HEK293 (cell line): ENCODE measurements around the gene ECSIT.

ENCODE experiments used
- CTCF ChIA-PET: fragments of 350-600 bp; formaldehyde crosslinking; extraction: SDS; loops from one replicate; lab custom pipeline; 2021; ENCODE audit warnings: antibody characterized with exemption; lab: Yijun Ruan, JAX
- POLR2A ChIA-PET: fragments of 300-600 bp; formaldehyde crosslinking; extraction: SDS; loops from one replicate; lab custom pipeline; 2020; ENCODE audit warnings: antibody characterized with exemption, inconsistent platforms; lab: Yijun Ruan, JAX
- H3K27ac ChIP-seq: fragments of 200-500 bp; sonication (Bioruptor generic); 2 replicates; pipeline ENCODE4 v1.5.1; 2014; ENCODE audit warnings: low read depth, low read length, control low read depth, inconsistent platforms; ENCODE audit errors: extremely low read depth
- H3K36me3 ChIP-seq, 2 experiments: fragments of 200-500 bp in 1 of 2; sonication (Bioruptor generic) in 1 of 2; 1 replicate in 1 of 2; 2 replicates in 1 of 2; pipeline ENCODE4 v1.5.1; 2014 to 2017; ENCODE audit warnings: inconsistent platforms in 2 of 2, low read length in 2 of 2; ENCODE audit not compliant: control insufficient read depth in 2 of 2, insufficient read depth in 1 of 2
- H3K4me1 ChIP-seq: fragments of 200-500 bp; sonication (Bioruptor generic); 2 replicates; pipeline ENCODE4 v1.5.1; 2014; ENCODE audit warnings: mild to moderate bottlenecking, low read length, inconsistent platforms; ENCODE audit not compliant: control insufficient read depth, insufficient read depth
- H3K4me3 ChIP-seq: 2 replicates; pipeline ENCODE4 v1.5.1; 2011; ENCODE audit warnings: low read depth, mild to moderate bottlenecking, control low read depth, low read length, moderate library complexity
- H3K9me3 ChIP-seq: fragments of 200-500 bp; sonication (Bioruptor generic); 2 replicates; pipeline ENCODE4 v1.5.1; 2014; ENCODE audit warnings: low read depth, low read length, inconsistent platforms; ENCODE audit not compliant: control insufficient read depth, insufficient read depth
- GFI1B ChIP-seq: fragments of 450-650 bp; formaldehyde crosslinking; IDR thresholded peaks from 2 replicates; pipeline ENCODE4 v1.5.1; 2016; ENCODE audit warnings: missing biosample characterization, missing genetic modification characterization
- GLI2 ChIP-seq: fragments of 450-650 bp; formaldehyde crosslinking; IDR thresholded peaks from 2 replicates; pipeline ENCODE4; 2017; ENCODE audit warnings: missing biosample characterization, missing genetic modification characterization, low read depth, borderline replicate concordance
- KLF1 ChIP-seq: fragments of 450-650 bp; formaldehyde crosslinking; IDR thresholded peaks from 2 replicates; pipeline ENCODE4 v1.5.1; 2016; ENCODE audit warnings: missing biosample characterization, missing genetic modification characterization
- MYNN ChIP-seq: fragments of 450-650 bp; formaldehyde crosslinking; IDR thresholded peaks from 2 replicates; pipeline ENCODE4 v1.5.1; 2016; ENCODE audit warnings: missing biosample characterization, missing genetic modification characterization, borderline replicate concordance
- SP7 ChIP-seq: fragments of 450-650 bp; formaldehyde crosslinking; IDR thresholded peaks from 2 replicates; pipeline ENCODE4 v1.5.1; 2016; ENCODE audit warnings: missing biosample characterization, missing genetic modification characterization
- TRIM28 ChIP-seq: IDR thresholded peaks from 2 replicates; pipeline ENCODE4 v1.6.1; 2011; ENCODE audit warnings: low read length, control low read depth, borderline replicate concordance
- ZNF10 ChIP-seq: fragments of 450-650 bp; formaldehyde crosslinking; IDR thresholded peaks from 2 replicates; pipeline ENCODE4 v1.5.1; 2017; ENCODE audit warnings: missing biosample characterization, missing genetic modification characterization
- ZNF18 ChIP-seq: fragments of 450-650 bp; formaldehyde crosslinking; IDR thresholded peaks from 2 replicates; pipeline ENCODE4 v1.5.1; 2016; ENCODE audit warnings: missing biosample characterization, missing genetic modification characterization
- ZNF248 ChIP-seq: fragments of 450-650 bp; formaldehyde crosslinking; IDR thresholded peaks from 2 replicates; pipeline ENCODE4 v1.5.1; 2017; ENCODE audit warnings: missing biosample characterization, missing genetic modification characterization
- ZNF292 ChIP-seq: fragments of 450-650 bp; formaldehyde crosslinking; IDR thresholded peaks from 2 replicates; pipeline ENCODE4 v1.5.1; 2016; ENCODE audit warnings: low read depth, missing biosample characterization, missing genetic modification characterization, borderline replicate concordance
- ZNF335 ChIP-seq: fragments of 450-650 bp; formaldehyde crosslinking; conservative IDR thresholded peaks from 2 replicates; pipeline ENCODE4 v1.5.1; 2016; ENCODE audit warnings: missing biosample characterization, missing genetic modification characterization
- ZNF362 ChIP-seq: fragments of 450-650 bp; formaldehyde crosslinking; IDR thresholded peaks from 2 replicates; pipeline ENCODE4 v1.5.1; 2016; ENCODE audit warnings: missing biosample characterization, missing genetic modification characterization
- ZNF571 ChIP-seq: fragments of 450-650 bp; formaldehyde crosslinking; IDR thresholded peaks from 2 replicates; pipeline ENCODE4 v1.5.0; 2017; ENCODE audit warnings: missing biosample characterization, missing genetic modification characterization
- ZNF600 ChIP-seq: fragments of 450-650 bp; formaldehyde crosslinking; IDR thresholded peaks from 2 replicates; pipeline ENCODE4 v1.5.1; 2016; ENCODE audit warnings: missing biosample characterization, missing genetic modification characterization
- ZNF664 ChIP-seq: fragments of 450-650 bp; formaldehyde crosslinking; IDR thresholded peaks from 2 replicates; pipeline ENCODE4 v1.5.1; 2016; ENCODE audit warnings: missing biosample characterization, missing genetic modification characterization
- TF ChIP-seq, protein P1 (sequence below): fragments of 450-650 bp; formaldehyde crosslinking; IDR thresholded peaks from 2 replicates; pipeline ENCODE4 v1.5.1; 2016; ENCODE audit warnings: missing biosample characterization, missing genetic modification characterization
- TF ChIP-seq, protein P2 (sequence below): fragments of 450-650 bp; formaldehyde crosslinking; IDR thresholded peaks from 2 replicates; pipeline ENCODE4 v1.5.1; 2017; ENCODE audit warnings: missing biosample characterization, missing genetic modification characterization
- TF ChIP-seq, protein P3 (sequence below): fragments of 450-650 bp; formaldehyde crosslinking; IDR thresholded peaks from 2 replicates; pipeline ENCODE4 v1.5.0; 2017; ENCODE audit warnings: missing biosample characterization, missing genetic modification characterization, borderline replicate concordance
- TF ChIP-seq, protein P4 (sequence below): fragments of 450-650 bp; formaldehyde crosslinking; IDR thresholded peaks from 2 replicates; pipeline ENCODE4 v1.5.1; 2016; ENCODE audit warnings: missing biosample characterization, missing genetic modification characterization

Gene ECSIT

DNA sequence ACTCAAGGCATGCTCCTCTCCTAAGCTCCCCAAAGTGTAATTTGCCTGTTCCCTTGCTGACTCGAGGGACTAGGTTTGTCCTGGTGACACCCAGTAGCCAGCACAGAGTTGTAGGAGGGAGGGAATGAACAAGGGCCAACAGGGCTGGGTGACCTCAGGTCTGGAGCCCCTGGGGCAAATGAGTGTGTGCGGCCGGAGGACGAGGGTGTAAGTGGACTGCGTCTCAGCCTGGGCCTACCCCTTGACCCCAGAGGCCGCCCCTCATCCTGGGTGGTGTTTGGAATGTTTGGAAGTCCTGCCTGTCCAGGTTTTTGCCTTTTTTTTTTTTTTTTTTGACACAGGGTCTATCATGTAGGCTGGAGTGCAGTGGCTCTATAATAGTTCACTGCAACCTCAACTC is 22.0 kb downstream of the ECSIT start:
- Histone ChIP-seq H3K9me3 (no peaks in the 10 kb centered on the region), H3K27ac (no peak overlapping the region), H3K36me3 (peaks cover 1 to 4% of the 10 kb centered on the region in 2 experiments; a peak in 2 of 3 replicates), H3K4me3 (no peak overlapping the region), H3K4me1 (peaks cover 6% of the 10 kb centered on the region)
- TF ChIP-seq, protein P1, sequence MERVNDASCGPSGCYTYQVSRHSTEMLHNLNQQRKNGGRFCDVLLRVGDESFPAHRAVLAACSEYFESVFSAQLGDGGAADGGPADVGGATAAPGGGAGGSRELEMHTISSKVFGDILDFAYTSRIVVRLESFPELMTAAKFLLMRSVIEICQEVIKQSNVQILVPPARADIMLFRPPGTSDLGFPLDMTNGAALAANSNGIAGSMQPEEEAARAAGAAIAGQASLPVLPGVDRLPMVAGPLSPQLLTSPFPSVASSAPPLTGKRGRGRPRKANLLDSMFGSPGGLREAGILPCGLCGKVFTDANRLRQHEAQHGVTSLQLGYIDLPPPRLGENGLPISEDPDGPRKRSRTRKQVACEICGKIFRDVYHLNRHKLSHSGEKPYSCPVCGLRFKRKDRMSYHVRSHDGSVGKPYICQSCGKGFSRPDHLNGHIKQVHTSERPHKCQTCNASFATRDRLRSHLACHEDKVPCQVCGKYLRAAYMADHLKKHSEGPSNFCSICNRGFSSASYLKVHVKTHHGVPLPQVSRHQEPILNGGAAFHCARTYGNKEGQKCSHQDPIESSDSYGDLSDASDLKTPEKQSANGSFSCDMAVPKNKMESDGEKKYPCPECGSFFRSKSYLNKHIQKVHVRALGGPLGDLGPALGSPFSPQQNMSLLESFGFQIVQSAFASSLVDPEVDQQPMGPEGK = no peak
- TF ChIP-seq MYNN = no peak
- TF ChIP-seq, protein P2, sequence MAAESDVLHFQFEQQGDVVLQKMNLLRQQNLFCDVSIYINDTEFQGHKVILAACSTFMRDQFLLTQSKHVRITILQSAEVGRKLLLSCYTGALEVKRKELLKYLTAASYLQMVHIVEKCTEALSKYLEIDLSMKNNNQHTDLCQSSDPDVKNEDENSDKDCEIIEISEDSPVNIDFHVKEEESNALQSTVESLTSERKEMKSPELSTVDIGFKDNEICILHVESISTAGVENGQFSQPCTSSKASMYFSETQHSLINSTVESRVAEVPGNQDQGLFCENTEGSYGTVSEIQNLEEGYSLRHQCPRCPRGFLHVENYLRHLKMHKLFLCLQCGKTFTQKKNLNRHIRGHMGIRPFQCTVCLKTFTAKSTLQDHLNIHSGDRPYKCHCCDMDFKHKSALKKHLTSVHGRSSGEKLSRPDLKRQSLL (tag by site-specific recombination) = peak; percentile 77; the same call in 1 of the 2 replicates
- ChIA-PET CTCF (no interaction called here), POLR2A (interaction anchor here (1.7 kb wide), 1 partner anchor 22 kb away, joined by 5 read pairs; the partner anchor contains the start of gene ECSIT)

DNA sequence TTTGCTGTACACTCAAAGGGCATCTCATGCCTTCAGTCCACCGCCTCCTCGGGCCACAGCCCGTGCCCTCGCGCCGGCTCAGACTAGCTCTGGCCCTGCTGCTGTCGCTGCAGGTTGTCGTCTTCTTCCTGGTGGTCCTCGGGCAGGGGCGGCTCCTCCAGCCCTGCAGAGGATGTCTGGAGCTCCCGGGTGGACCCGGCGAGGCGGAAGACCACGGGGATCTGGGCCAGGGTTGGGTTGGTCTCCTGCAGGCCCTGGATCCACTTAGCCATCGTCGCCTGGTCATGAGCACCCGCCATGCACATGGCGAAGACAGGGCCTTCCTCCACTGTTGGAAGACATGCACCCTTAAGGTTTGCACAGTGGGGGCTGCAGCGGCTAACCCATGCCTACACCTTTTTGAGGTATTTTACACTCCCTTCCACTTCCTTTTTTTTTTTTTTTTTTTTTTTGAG is 22.8 kb downstream of the ECSIT start:
- Histone ChIP-seq H3K9me3 (no peaks in the 10 kb centered on the region), H3K27ac (peak overlapping the region; percentile 88; the same call in 1 of the 2 replicates), H3K36me3 (peaks cover 0 to 2% of the 10 kb centered on the region in 2 experiments; a peak in 2 of 3 replicates), H3K4me1 (peaks cover 6% of the 10 kb centered on the region), H3K4me3 (peak overlapping the region; percentile 23)
- CTCF ChIA-PET = no interaction called here
- POLR2A ChIA-PET = interaction anchor here (1.7 kb wide), 1 partner anchor 23 kb away, joined by 5 read pairs; the partner anchor contains the start of gene ECSIT
- TF ChIP-seq ZNF600 (tag by site-specific recombination) (peak; percentile 77), ZNF10 (tag by site-specific recombination) (peak; percentile 75; the same call in 1 of the 2 replicates), ZNF248 (no peak), GFI1B (tag by site-specific recombination) (no peak), GLI2 (no peak), SP7 (0 out of 2 replicates have a peak, but pooled peaks have one; percentile 17), ZNF571 (tag by site-specific recombination) (no peak), ZNF18 (tag by site-specific recombination) (no peak), ZNF362 (0 out of 2 replicates have a peak, but pooled peaks have one; percentile 70), ZNF335 (tag by site-specific recombination) (peak; percentile 34), ZNF664 (tag by site-specific recombination) (no peak), TRIM28 (no peak), ZNF292 (no peak), KLF1 (tag by site-specific recombination) (no peak)
- TF ChIP-seq, protein P3, sequence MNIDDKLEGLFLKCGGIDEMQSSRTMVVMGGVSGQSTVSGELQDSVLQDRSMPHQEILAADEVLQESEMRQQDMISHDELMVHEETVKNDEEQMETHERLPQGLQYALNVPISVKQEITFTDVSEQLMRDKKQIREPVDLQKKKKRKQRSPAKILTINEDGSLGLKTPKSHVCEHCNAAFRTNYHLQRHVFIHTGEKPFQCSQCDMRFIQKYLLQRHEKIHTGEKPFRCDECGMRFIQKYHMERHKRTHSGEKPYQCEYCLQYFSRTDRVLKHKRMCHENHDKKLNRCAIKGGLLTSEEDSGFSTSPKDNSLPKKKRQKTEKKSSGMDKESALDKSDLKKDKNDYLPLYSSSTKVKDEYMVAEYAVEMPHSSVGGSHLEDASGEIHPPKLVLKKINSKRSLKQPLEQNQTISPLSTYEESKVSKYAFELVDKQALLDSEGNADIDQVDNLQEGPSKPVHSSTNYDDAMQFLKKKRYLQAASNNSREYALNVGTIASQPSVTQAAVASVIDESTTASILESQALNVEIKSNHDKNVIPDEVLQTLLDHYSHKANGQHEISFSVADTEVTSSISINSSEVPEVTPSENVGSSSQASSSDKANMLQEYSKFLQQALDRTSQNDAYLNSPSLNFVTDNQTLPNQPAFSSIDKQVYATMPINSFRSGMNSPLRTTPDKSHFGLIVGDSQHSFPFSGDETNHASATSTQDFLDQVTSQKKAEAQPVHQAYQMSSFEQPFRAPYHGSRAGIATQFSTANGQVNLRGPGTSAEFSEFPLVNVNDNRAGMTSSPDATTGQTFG (tag by site-specific recombination) = no peak
- TF ChIP-seq, protein P4, sequence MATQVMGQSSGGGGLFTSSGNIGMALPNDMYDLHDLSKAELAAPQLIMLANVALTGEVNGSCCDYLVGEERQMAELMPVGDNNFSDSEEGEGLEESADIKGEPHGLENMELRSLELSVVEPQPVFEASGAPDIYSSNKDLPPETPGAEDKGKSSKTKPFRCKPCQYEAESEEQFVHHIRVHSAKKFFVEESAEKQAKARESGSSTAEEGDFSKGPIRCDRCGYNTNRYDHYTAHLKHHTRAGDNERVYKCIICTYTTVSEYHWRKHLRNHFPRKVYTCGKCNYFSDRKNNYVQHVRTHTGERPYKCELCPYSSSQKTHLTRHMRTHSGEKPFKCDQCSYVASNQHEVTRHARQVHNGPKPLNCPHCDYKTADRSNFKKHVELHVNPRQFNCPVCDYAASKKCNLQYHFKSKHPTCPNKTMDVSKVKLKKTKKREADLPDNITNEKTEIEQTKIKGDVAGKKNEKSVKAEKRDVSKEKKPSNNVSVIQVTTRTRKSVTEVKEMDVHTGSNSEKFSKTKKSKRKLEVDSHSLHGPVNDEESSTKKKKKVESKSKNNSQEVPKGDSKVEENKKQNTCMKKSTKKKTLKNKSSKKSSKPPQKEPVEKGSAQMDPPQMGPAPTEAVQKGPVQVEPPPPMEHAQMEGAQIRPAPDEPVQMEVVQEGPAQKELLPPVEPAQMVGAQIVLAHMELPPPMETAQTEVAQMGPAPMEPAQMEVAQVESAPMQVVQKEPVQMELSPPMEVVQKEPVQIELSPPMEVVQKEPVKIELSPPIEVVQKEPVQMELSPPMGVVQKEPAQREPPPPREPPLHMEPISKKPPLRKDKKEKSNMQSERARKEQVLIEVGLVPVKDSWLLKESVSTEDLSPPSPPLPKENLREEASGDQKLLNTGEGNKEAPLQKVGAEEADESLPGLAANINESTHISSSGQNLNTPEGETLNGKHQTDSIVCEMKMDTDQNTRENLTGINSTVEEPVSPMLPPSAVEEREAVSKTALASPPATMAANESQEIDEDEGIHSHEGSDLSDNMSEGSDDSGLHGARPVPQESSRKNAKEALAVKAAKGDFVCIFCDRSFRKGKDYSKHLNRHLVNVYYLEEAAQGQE (tag by site-specific recombination) = no peak
